Panc1 (cell line): Measurements from ENCODE around the gene PTPN23. TPM values are rescaled to one million over a fixed set of nuclear protein-coding genes. Genes with fewer than 3 reads are reported as not detected.
"Not testable (repeated sequence)": the region's sequence is repeated elsewhere in the genome, so short reads cannot be mapped to it uniquely, and the experiment has no call there.

ENCODE experiments used
- ATAC-seq: fragments of 200-7000 bp; cut with Tn5 transposase; 2 replicates; pipeline ENCODE4 v1.9.1; 2020; ENCODE audit warnings: mild to moderate bottlenecking, moderate library complexity
- BruUV-seq: library from RNA; stranded (reverse); fragments of 400-500 nt; replicated peaks from 2 replicates; lab custom pipeline; 2021; lab: Mats Ljungman, UMichigan
- CTCF ChIA-PET: fragments of 300-600 bp; sonication (Branson Sonifier 250); formaldehyde crosslinking; loops from one replicate; lab custom pipeline; 2022; ENCODE audit warnings: antibody characterized with exemption; lab: Charles Lee
- POLR2A ChIA-PET: fragments of 300-600 bp; sonication (Branson Sonifier 250); formaldehyde crosslinking; loops from one replicate; lab custom pipeline; 2022; ENCODE audit warnings: antibody characterized with exemption; lab: Charles Lee
- DNase-seq: peaks from one replicate; pipeline ENCODE4 v3.0.0-alpha.2; 2010; ENCODE audit warnings: low read depth, low spot score
- H3K27ac ChIP-seq: 2 replicates; pipeline ENCODE4 v1.5.1; 2011; ENCODE audit warnings: mild to moderate bottlenecking, low read length, inconsistent platforms
- H3K27me3 ChIP-seq: fragments of 200-500 bp; sonication (Bioruptor generic); 2 replicates; pipeline ENCODE4 v1.6.0; 2014; ENCODE audit warnings: low read length, inconsistent platforms; ENCODE audit not compliant: control insufficient read depth, insufficient read depth
- H3K36me3 ChIP-seq: fragments of 200-500 bp; sonication (Bioruptor generic); 2 replicates; pipeline ENCODE4 v1.5.1; 2014; ENCODE audit warnings: inconsistent platforms, mild to moderate bottlenecking, low read length, moderate library complexity; ENCODE audit not compliant: control insufficient read depth, insufficient read depth
- H3K4me1 ChIP-seq: 2 replicates; pipeline ENCODE4 v1.5.1; 2011; ENCODE audit warnings: inconsistent platforms, mild to moderate bottlenecking, low read length, moderate library complexity; ENCODE audit not compliant: control insufficient read depth, insufficient read depth
- H3K4me3 ChIP-seq, 2 experiments: 2 replicates each; pipeline ENCODE4 v1.5.1; 2011 to 2012; ENCODE audit warnings: low read depth in 2 of 2, low read length in 2 of 2, mild to moderate bottlenecking in 2 of 2, inconsistent platforms in 1 of 2, moderate library complexity in 1 of 2
- H3K9me3 ChIP-seq: fragments of 200-500 bp; sonication (Bioruptor generic); 2 replicates; pipeline ENCODE4 v1.5.1; 2014; ENCODE audit warnings: low read depth, mild to moderate bottlenecking, inconsistent platforms, low read length, moderate library complexity; ENCODE audit not compliant: control insufficient read depth, insufficient read depth
- POLR2AphosphoS5 ChIP-seq: IDR thresholded peaks from 2 replicates; pipeline ENCODE4 v1.6.1; 2012; ENCODE audit warnings: mild to moderate bottlenecking, low read depth, low read length, moderate library complexity
- SIN3A ChIP-seq: IDR thresholded peaks from 2 replicates; pipeline ENCODE4 v1.6.1; 2012; ENCODE audit warnings: low read depth, mild to moderate bottlenecking, low read length, moderate library complexity, borderline replicate concordance; ENCODE audit not compliant: insufficient read depth
- TCF7L2 ChIP-seq: IDR thresholded peaks from 2 replicates; pipeline ENCODE4 v1.6.1; 2011; ENCODE audit warnings: mild to moderate bottlenecking, low read depth, low read length, inconsistent platforms
- in situ Hi-C: cut with HindIII; loops from 2 replicates; pipeline ENCODE4 v1.10.0; 2016; ENCODE audit warnings: low sequenced_read_pairs, low pct_unique_long_range_greater_than_20kb
- intact Hi-C: fragments of 100-400 bp; cut with micrococcal nuclease; formaldehyde crosslinking; loops from one replicate; pipeline ENCODE4 v1.10.0; 2022; ENCODE audit not compliant: unreplicated experiment
- total RNA-seq: library from RNA; stranded (reverse); gene quantifications from one replicate; pipeline ENCODE4 v1.2.1, GENCODE V29; 2021; ENCODE audit not compliant: unreplicated experiment
- TF ChIP-seq, protein P1 (sequence below): fragments of 450-650 bp; IDR thresholded peaks from 2 replicates; pipeline ENCODE4 v1.5.1; 2017; ENCODE audit warnings: mild to moderate bottlenecking
- TF ChIP-seq, protein P2 (sequence below), 2 experiments: IDR thresholded peaks; 2 replicates each; pipeline ENCODE4 v1.6.1; 2011 to 2012; ENCODE audit warnings: low read depth in 2 of 2, control low read depth in 1 of 2, low read length in 1 of 2, mild to moderate bottlenecking in 1 of 2, moderate library complexity in 1 of 2; ENCODE audit not compliant: insufficient read depth in 1 of 2

Gene PTPN23
- total RNA-seq, 1 experiment from 2014 or later = 35.7 TPM

DNA sequence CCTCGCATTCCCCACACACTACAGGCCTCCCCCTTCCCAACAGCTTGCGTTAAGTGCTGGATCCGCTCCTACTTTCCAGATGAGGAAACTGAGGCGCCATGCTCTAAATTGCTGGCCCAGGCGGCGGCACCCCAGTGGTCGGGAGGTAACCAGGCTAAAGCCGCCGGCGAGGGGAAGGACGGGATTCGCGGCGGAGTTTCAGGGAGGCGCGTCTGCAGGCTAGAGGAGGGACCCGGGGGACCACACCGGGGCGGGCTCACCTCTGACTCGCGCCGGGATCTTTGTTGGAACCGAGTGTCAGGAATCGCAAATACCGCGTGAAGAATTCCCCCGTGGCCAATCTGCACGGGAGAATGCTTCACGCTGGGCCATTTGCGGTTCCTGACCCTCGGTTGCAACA is 24.6 kb upstream of the PTPN23 start:
- intact Hi-C loops = no loop called here
- BruUV-seq = no TSS peak
- ChIA-PET POLR2A (no interaction called here), CTCF (no interaction called here)
- Histone ChIP-seq H3K36me3 (no peaks in the 10 kb centered on the region), H3K4me3 (no peak overlapping the region), H3K27me3 (no peaks in the 10 kb centered on the region), H3K4me1 (no peaks in the 10 kb centered on the region), H3K27ac (no peak overlapping the region), H3K9me3 (0 out of 2 replicates have a peak, but pooled peaks cover 2% of the 10 kb centered on the region)
- in situ Hi-C loops = no loop called here
- ATAC-seq = no peak
- DNase-seq = no peak
- TF ChIP-seq, protein P1, sequence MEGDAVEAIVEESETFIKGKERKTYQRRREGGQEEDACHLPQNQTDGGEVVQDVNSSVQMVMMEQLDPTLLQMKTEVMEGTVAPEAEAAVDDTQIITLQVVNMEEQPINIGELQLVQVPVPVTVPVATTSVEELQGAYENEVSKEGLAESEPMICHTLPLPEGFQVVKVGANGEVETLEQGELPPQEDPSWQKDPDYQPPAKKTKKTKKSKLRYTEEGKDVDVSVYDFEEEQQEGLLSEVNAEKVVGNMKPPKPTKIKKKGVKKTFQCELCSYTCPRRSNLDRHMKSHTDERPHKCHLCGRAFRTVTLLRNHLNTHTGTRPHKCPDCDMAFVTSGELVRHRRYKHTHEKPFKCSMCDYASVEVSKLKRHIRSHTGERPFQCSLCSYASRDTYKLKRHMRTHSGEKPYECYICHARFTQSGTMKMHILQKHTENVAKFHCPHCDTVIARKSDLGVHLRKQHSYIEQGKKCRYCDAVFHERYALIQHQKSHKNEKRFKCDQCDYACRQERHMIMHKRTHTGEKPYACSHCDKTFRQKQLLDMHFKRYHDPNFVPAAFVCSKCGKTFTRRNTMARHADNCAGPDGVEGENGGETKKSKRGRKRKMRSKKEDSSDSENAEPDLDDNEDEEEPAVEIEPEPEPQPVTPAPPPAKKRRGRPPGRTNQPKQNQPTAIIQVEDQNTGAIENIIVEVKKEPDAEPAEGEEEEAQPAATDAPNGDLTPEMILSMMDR = no peak
- TF ChIP-seq SIN3A = no peak
- TF ChIP-seq, protein P2, sequence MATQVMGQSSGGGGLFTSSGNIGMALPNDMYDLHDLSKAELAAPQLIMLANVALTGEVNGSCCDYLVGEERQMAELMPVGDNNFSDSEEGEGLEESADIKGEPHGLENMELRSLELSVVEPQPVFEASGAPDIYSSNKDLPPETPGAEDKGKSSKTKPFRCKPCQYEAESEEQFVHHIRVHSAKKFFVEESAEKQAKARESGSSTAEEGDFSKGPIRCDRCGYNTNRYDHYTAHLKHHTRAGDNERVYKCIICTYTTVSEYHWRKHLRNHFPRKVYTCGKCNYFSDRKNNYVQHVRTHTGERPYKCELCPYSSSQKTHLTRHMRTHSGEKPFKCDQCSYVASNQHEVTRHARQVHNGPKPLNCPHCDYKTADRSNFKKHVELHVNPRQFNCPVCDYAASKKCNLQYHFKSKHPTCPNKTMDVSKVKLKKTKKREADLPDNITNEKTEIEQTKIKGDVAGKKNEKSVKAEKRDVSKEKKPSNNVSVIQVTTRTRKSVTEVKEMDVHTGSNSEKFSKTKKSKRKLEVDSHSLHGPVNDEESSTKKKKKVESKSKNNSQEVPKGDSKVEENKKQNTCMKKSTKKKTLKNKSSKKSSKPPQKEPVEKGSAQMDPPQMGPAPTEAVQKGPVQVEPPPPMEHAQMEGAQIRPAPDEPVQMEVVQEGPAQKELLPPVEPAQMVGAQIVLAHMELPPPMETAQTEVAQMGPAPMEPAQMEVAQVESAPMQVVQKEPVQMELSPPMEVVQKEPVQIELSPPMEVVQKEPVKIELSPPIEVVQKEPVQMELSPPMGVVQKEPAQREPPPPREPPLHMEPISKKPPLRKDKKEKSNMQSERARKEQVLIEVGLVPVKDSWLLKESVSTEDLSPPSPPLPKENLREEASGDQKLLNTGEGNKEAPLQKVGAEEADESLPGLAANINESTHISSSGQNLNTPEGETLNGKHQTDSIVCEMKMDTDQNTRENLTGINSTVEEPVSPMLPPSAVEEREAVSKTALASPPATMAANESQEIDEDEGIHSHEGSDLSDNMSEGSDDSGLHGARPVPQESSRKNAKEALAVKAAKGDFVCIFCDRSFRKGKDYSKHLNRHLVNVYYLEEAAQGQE (IDR thresholded peaks at IDR 0.05; ENCODE audit: insufficient read depth in 1 of 2, low read depth in 2 of 2, low read length in 1 of 2) = no peak
- no peak for TF ChIP-seq POLR2AphosphoS5
- TF ChIP-seq TCF7L2 = no peak

DNA sequence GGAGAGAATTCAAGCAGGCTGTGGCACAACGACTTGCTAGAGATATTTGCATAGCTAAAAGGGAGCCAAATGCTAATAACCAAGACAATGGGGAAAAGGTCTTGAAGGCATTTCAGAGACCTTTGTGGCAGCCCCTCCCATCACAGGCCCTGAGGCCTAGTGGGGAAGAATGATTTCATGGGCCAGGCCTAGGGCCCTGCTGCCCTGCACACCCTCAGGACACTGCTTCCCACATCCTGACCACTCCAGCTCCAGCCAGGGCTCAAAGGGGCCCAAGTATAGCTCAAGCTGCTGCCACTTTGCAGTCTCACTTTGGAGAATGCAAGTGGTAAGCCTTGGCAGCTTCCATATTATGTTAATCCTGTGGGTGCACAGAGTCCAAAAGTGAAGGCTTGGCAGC is 21.5 kb upstream of the PTPN23 start:
- BruUV-seq = no TSS peak
- H3K4me3 ChIP-seq = no peak overlapping the region
- H3K36me3 ChIP-seq = no peaks in the 10 kb centered on the region
- in situ Hi-C loops = no loop called here
- no peaks in the 10 kb centered on the region for H3K27me3 ChIP-seq
- ChIA-PET CTCF (no interaction called here), POLR2A (interaction anchor here (0.7 kb wide), 1 partner anchor 170 kb away, joined by 3 read pairs; no protein-coding TSS in a partner anchor)
- no peak overlapping the region for H3K27ac ChIP-seq
- 0 out of 2 replicates have a peak, but pooled peaks cover 2% of the 10 kb centered on the region for H3K9me3 ChIP-seq
- ATAC-seq = no peak
- no peak for TF ChIP-seq SIN3A
- no peak for TF ChIP-seq POLR2AphosphoS5
- TF ChIP-seq, protein P1 = no peak
- TF ChIP-seq, protein P2 (IDR thresholded peaks at IDR 0.05; ENCODE audit: insufficient read depth in 1 of 2, low read depth in 2 of 2, low read length in 1 of 2) = no peak
- no peak for DNase-seq
- intact Hi-C loops = no loop called here
- H3K4me1 ChIP-seq = no peaks in the 10 kb centered on the region

DNA sequence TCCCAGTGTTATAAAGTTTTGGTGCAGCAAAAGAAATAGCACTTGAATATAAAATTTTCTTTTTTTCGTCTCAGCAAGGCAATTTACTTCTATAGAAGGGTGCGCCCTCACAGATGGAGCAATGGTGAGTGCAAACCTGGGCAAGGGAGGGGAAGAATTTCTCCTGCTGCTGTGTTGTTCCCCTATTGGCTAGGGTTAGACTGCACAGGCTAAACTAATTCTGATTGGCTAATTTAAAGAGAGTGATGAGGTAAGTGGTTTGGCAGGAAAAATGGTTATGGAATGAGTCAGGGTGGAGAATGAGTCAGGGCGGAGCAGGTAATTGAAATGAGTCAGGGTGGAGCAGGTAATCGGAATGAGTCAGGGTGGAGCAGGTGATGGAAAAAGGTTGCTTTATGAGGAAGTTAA is 20.7 kb upstream of the PTPN23 start:
- H3K36me3 ChIP-seq, H3K27me3 ChIP-seq, BruUV-seq, H3K9me3 ChIP-seq, H3K27ac ChIP-seq, CTCF ChIA-PET, in situ Hi-C loops, H3K4me1 ChIP-seq, intact Hi-C loops, DNase-seq, H3K4me3 ChIP-seq, POLR2A ChIA-PET, ATAC-seq: not testable (repeated sequence)
